CD4-positive, alpha-beta T cell treated with Interleukin-4 for 4 hours (primary cell): ENCODE results near the gene NDUFB8.
A peak's percentile ranks its signal among the peaks of the same experiment; 100 is the strongest.

Experiments used
- DNase-seq: peaks from one replicate; pipeline ENCODE4 v3.0.0-alpha.2; 2020

NDUFB8 gene

DNA sequence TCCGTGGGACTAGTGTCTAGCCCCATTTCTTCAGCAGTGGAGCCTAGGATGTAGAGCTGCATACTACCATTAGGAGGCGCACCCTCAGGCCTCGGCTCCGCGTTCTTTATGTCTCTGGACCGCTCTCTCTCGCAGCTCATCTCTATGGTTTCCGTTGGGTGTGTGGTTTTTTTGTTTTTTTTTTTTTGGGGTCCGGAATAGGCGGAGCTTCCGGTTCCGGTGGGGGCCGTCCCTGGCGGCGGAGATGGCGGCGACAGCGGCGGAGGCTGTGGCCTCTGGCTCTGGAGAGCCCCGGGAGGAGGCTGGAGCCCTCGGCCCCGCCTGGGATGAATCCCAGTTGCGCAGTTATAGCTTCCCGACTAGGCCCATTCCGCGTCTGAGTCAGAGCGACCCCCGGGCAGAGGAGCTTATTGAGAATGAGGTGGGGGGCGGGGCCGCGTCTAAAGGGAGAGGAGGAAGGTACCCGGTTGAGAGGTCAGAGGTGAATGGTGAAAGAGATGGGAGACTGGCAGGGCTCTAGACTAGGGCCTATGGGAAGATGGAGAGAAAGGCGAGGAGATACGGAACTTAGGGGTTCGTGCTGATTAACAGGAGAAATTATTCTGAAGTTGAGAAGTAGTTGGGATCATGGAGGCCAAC is 6.2 kb upstream of the NDUFB8 start, which contains the start of gene HIF1AN:
TSS of gene HIF1AN (plus strand) at position 229 of the 639 bp plus-strand sequence. CDS start at position 245, 16 bp downstream.
- DNase-seq: peak; percentile 94

GRCh38 chr10:100535338-100535714 is 5.7 kb upstream of the NDUFB8 start:
- no peak for DNase-seq

- DNase-seq: no peak
Measured at GRCh38 chr10:100534726-100535125, 5.1 kb upstream of the NDUFB8 start.

DNA sequence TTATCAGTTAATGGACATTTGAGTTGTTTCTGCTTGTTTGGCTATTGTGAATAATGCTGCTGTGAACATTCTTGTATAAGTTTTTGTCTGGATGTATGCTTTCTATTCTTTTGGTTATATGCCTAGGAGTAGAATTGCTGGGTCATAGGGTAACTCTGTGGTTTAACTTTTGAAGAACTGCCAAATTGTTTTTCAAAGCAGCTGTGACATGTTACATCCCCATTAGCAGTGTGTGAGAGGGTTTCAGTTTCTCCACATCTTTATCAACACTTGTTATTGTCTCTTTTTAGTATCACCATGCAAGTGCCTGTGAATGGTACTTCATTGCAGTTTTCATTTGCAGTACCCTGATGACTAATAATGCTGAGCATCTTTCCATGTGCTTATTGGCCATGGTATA is 2.1 kb upstream of the NDUFB8 start:
- DNase-seq: no peak

DNA sequence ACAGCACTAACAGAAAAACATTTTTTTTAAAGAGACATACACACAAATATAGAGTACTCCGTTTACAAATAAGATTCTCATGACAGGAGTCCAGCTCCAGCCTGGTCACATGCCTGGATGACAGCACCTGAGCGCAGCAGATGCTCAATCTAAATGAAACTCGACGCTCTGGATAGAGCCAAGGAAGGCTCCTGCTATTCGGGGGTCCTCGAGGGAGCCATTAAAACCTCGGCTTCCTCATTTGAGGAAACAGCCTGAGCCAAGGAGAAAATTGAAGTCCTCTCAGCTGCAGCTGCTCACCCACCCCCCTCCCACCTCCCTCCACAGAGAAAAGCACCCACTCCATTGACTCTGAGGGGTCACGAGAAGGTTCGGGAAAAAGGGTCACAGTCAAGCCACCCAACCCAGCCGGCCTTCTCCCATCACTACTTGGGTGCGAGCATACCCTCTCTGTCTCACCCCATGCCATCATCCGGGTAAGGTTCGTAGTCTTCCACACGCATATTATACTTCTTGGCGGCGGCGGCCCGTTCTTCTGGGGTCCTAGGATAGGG is 673 bp downstream of the NDUFB8 start:
- DNase-seq: no peak

- DNase-seq: peak; percentile 51
Measured at GRCh38 chr10:100528123-100528886, 1.4 kb downstream of the NDUFB8 start.

DNA sequence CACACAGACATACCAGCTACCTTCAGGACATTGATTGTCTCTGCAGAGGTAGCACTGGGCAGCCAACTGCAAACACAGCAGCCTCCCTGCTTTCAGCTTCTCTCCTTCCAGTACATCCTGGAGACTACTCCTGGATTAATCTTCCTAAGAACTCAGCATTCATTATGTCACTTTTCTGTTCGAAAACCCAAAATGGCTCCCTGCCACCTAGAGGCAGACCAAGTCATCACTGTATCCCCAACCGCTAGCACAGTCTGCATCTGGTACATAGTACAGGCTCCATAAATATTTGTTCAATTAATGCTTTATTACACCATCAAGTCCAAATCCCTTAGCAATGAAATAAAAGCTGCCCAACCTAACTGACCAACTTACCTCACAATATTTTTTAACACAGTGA is 5.0 kb downstream of the NDUFB8 start:
- DNase-seq: no peak

DNA sequence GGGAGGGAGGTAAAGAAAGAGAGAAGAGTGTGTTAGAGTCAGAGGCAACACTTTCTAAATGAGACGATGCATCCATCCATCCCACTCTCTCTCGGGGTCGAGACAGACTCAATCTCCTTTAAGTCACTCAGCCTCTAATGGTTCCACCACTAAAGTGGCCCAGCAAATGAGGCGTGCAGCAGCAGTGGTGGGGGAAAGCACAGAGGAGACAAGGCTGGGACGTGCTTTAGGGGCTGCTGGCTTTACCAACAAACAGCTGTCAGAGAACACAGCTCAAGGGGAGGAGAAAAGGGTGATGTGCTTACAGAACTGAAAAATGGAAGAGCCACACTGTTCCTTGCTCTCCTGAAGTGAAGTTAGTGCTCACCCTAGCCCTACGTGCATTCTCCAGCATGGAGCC is 5.5 kb downstream of the NDUFB8 start:
- DNase-seq: no peak

- DNase-seq: no peak
Measured at GRCh38 chr10:100522945-100523344, 6.7 kb downstream of the NDUFB8 start.

DNA sequence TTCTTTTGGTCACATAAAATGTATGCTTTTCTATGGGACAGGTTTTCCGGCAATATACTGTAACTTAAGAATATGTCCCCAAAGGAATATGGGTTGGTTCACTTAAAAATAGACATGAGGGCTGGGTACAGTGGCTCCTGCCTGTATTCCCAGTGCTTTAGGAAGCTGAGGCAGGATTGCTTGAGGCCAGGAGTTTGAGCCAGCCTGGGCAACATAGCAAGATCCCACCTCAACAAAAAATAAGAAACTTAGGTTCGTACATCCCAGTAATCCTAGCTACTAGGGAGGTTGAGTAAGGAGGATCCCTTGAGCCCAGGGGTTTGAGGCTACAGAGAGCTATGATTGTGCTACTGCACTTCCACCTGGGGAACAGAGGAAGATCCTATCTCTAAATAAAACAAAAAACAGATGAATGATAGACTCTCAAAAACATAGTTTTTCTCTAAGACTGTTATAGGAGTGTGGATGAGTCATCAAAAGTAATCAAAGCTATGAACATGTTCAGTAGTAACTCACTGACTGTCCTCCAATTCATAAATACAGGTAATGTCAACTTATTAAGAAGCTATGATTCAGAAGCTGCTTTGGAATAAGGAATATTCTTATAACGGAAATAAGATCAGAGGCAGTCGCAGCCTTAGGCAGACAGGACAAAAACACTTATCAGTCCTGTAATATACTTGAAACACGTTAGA is 7.4 kb downstream of the NDUFB8 start:
- DNase-seq: no peak

DNA sequence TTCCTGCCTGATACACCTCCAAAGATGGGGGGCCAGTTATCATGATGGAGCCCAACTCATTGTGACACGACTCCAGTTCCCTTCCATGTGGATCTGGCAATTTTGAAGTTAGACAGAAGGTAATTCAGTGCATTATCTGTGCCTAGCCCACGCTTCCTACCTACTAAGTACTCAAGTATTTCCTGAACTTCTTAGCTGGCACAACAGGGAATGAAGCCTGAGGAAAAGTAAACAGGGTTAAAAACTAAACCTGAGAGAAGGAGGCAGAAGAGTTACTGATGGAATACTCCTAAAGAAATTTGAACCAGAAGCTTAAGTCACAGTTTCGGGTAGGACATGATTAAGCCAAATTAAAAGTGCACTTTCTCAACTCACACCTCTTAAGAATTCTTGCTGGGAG is 8.9 kb downstream of the NDUFB8 start:
- no peak for DNase-seq

- DNase-seq: no peak
Measured at GRCh38 chr10:100519311-100520051, 10.2 kb downstream of the NDUFB8 start, which contains the start of gene SEC31B. SEC31B (minus strand) TSS chr10:100519861; CDS start chr10:100516952, 2,909 bp downstream.

GRCh38 chr10:100518761-100519241 is 10.9 kb downstream of the NDUFB8 start:
- DNase-seq: peak; percentile 61

DNA sequence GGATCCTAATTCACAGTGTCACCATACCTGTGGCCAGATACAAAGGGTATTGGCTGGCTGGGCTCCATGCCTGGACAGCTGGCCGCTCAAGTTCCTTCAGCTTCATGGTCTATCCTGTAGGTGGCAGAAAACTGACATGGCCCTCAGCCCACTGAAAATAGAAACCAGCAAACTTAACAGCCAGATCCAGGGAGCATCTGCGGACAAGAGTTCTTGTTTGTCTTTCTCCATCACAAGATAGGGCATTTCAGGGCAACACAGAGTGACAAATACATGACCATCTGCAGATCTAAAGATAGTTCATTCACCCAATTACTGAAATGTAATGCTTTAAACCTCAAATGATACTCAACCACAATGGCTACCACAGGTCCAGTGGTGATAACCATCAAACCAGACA is 12.8 kb downstream of the NDUFB8 start:
- DNase-seq: no peak

DNA sequence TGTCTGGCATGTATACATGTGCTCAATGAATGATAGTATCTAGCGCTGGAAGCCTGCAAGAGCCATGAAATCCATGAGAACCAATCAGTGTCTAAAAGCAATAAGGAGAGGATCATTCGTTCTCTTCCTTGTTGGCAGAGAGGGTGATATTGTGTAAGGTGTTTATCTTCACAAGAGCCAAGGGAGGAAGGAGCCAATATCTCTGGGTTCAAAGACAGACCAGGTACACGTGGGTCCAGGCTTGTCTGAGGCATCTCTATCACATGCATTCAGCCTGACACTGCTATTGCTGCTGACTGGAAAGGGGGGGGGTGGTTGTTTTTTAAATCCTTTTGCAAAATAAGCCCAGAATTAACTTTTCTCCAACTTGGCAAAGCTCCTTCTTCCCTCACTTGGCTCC is 14.1 kb downstream of the NDUFB8 start:
- no peak for DNase-seq

GRCh38 chr10:100510533-100511308 is 18.9 kb downstream of the NDUFB8 start:
- DNase-seq: peak; percentile 85

DNA sequence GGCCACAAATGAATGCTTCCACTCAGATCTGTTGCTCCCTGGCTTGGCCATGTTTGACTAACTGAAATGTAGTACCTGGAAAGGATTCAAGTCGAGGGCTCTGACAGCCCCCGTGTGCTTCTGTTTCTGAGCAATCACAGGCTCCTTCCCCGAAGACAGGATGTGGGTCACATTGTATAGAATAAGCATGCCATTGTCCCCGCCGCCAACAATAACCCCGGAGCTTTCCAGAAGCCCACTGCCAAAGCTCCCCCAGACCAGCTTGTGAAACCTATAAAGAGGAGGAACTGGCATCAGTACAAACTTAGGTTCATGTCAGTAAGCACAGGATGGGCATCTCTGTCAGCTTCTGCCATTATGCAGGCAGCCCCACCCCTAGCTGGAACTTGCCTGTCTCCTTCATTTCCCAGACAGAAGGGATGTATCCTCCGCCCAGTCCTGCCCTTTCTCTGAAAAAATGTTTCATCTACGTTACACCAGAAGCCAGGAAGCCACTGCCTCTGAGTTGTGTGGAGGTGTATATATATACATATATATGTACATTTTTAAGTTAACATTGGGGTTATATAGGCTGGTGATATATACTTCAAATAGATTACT is 20.3 kb downstream of the NDUFB8 start:
- peak; percentile 37 for DNase-seq

GRCh38 chr10:100508691-100509150 is 20.9 kb downstream of the NDUFB8 start:
- peak; percentile 68 for DNase-seq

GRCh38 chr10:100508266-100508665 is 21.4 kb downstream of the NDUFB8 start:
- no peak for DNase-seq

- no peak for DNase-seq
Measured at GRCh38 chr10:100507357-100507732, 22.3 kb downstream of the NDUFB8 start.
